ENCODE data around the gene CLCN6. TPM values are rescaled to one million over a fixed set of nuclear protein-coding genes. Genes with fewer than 3 reads are reported as not detected.

Gene CLCN6
- polyA plus RNA-seq, 2 of the 4 experiments (the other 2 are of a cell fraction), result 5.7 to 9.0 TPM

DNA sequence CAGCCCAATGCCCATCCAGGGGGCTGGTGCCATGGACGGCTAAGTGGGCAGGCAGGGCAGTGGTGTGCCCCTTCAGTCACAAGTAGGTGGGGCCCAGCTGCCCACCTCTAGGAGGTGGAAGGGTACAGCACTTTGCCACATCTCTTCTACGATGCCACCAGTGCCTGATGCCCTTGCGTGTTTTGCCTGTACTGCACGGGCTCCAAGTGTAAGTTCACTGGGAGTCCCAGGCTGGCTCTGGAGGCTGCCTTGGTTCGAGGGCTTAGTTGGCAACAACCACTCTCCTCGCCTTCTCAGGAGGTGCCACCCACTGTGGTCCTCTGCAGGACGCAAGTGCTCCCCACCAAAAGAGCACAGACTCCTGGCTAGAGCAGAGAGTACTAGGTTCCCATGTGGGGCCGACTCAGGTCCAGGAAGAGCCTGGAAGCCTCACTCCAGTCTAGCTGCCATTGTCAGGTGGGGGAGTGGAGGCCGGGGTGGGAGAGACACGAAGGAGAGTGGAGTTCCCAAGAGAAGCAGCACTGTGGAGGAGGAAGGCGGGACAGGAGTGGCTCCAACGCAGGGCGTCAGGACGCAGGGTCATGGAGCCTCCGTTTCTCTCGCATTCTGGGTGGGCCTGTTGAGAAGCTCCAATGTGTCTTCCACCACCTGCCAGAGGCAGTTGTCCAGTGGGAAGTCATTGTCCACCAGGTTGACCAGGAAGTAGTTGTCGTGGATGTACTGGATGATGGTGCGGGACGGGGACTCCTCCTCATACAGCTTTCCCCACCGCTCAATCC lies 15.7 kb upstream of the CLCN6 start:
- Histone ChIP-seq H3K27ac (peak overlapping the region in 1 of 2 experiments; percentile 60; a peak in 3 of 6 replicates), H3K4me3 (no peak overlapping the region), H3K9me3 (no peaks in the 10 kb centered on the region), H3K4me2 (peak overlapping the region; percentile 21; the same call in 2 of the 3 replicates), H3K4me1 (peaks cover 22% of the 10 kb centered on the region)
- no peak for DNase-seq (ENCODE audit: low read depth in 1 of 2, low spot score in 1 of 2)
- no peak for TF ChIP-seq HEYL (CRISPR knock-in tag; IDR thresholded peaks at IDR 0.05)
- TF ChIP-seq EP300 (IDR thresholded peaks at IDR 0.05), result no peak
- TF ChIP-seq, protein P1, sequence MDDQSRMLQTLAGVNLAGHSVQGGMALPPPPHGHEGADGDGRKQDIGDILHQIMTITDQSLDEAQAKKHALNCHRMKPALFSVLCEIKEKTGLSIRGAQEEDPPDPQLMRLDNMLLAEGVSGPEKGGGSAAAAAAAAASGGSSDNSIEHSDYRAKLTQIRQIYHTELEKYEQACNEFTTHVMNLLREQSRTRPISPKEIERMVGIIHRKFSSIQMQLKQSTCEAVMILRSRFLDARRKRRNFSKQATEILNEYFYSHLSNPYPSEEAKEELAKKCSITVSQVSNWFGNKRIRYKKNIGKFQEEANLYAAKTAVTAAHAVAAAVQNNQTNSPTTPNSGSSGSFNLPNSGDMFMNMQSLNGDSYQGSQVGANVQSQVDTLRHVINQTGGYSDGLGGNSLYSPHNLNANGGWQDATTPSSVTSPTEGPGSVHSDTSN (IDR thresholded peaks at IDR 0.05), result no peak
- TF ChIP-seq HDAC2 (IDR thresholded peaks at IDR 0.05), result no peak
- no peak for TF ChIP-seq EHF (CRISPR knock-in tag; IDR thresholded peaks at IDR 0.05)
- TF ChIP-seq MYC (IDR thresholded peaks at IDR 0.05; ENCODE audit: borderline replicate concordance, low read length), result no peak
- TF ChIP-seq RARB (CRISPR knock-in tag; IDR thresholded peaks at IDR 0.05), result no peak
- no peak for TF ChIP-seq MAFK (IDR thresholded peaks at IDR 0.05; ENCODE audit: partially characterized antibody)
- TF ChIP-seq FOSL2 (IDR thresholded peaks at IDR 0.05), result no peak
- TF ChIP-seq FOSL2 (CRISPR knock-in tag; IDR thresholded peaks at IDR 0.05), result no peak
- TF ChIP-seq ZFP36 (IDR thresholded peaks at IDR 0.05; ENCODE audit: borderline replicate concordance, partially characterized antibody), result no peak
- TF ChIP-seq KDM1A (IDR thresholded peaks at IDR 0.05; ENCODE audit: low read depth), result no peak
- TF ChIP-seq PHF8 (IDR thresholded peaks at IDR 0.05; ENCODE audit: borderline replicate concordance, low read depth), result no peak
- no peak for TF ChIP-seq CBX8 (IDR thresholded peaks at IDR 0.05)
- TF ChIP-seq, protein P2, sequence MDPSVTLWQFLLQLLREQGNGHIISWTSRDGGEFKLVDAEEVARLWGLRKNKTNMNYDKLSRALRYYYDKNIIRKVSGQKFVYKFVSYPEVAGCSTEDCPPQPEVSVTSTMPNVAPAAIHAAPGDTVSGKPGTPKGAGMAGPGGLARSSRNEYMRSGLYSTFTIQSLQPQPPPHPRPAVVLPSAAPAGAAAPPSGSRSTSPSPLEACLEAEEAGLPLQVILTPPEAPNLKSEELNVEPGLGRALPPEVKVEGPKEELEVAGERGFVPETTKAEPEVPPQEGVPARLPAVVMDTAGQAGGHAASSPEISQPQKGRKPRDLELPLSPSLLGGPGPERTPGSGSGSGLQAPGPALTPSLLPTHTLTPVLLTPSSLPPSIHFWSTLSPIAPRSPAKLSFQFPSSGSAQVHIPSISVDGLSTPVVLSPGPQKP (IDR thresholded peaks at IDR 0.05; ENCODE audit: low read depth, low read length), result no peak
- TF ChIP-seq, protein P3, sequence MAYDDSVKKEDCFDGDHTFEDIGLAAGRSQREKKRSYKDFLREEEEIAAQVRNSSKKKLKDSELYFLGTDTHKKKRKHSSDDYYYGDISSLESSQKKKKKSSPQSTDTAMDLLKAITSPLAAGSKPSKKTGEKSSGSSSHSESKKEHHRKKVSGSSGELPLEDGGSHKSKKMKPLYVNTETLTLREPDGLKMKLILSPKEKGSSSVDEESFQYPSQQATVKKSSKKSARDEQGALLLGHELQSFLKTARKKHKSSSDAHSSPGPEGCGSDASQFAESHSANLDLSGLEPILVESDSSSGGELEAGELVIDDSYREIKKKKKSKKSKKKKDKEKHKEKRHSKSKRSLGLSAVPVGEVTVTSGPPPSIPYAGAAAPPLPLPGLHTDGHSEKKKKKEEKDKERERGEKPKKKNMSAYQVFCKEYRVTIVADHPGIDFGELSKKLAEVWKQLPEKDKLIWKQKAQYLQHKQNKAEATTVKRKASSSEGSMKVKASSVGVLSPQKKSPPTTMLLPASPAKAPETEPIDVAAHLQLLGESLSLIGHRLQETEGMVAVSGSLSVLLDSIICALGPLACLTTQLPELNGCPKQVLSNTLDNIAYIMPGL (CRISPR knock-in tag; IDR thresholded peaks at IDR 0.05; ENCODE audit: borderline replicate concordance), result no peak
- TF ChIP-seq RAD21 (conservative IDR thresholded peaks at IDR 0.05 in 1 of 2, IDR thresholded peaks at IDR 0.05 in 1 of 2), result no peak
- ChIA-PET CTCF (no interaction called here), POLR2A (interaction anchor here (0.6 to 1.0 kb wide), 2 partner anchors 16 to 909 kb away, joined by 3 to 4 read pairs; partner anchors contain the start of genes CLCN6 and MTHFR)
- 96% methylated on average over 16 of the region's 20 CpGs for WGBS (ENCODE audit: missing lambda C conversion rate)
- no peak for ATAC-seq
- no peak for FAIRE-seq

DNA sequence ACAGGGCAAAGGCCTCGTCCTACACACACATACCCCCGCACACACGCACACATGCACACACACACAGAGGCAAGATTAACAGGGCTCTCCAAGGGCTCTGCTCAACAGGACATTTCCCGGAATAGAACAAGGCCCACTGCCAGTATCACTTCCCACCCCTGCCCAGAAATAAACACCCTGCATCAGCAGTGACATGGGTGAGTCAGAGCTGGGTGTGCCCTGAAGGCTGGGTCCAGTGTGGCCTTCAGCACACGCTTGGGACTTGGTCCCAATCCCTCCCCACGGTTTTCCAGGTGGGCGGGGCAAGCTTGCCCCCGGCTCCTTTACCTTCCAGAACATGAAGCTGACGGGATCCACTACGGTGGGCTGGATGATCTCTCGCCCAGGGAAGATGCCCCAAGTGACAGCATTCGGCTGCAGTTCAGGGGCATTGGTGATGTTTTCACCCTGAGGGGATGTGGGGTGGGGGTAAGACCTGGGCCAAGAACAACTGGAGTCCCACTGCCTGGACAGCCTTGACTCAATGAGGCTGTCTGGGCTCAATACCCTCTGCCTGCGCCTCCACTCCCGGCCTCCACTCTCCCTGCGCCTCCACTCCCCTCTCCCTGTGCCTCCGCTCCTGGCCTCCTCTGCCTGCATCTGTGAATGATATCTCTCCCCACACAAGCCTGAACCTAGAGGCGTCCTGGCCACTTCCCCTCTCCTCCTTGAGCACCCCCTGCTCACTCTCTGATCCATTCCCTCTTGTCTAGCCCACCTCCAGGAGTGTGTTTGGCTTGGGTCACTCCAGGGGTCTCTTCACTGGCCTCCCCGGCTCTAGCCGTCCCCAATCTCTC lies 14.9 kb upstream of the CLCN6 start:
- ChIA-PET POLR2A (interaction anchor here (1.0 kb wide), 1 partner anchor 15 kb away, joined by 4 read pairs; the partner anchor contains the start of genes CLCN6 and MTHFR), CTCF (no interaction called here)
- TF ChIP-seq RFX5 (IDR thresholded peaks at IDR 0.05) (no peak), FOSL2 (IDR thresholded peaks at IDR 0.05) (no peak), FOSL2 (CRISPR knock-in tag; IDR thresholded peaks at IDR 0.05) (peak; percentile 33; the same call in 1 of the 2 replicates)
- TF ChIP-seq, protein P4, sequence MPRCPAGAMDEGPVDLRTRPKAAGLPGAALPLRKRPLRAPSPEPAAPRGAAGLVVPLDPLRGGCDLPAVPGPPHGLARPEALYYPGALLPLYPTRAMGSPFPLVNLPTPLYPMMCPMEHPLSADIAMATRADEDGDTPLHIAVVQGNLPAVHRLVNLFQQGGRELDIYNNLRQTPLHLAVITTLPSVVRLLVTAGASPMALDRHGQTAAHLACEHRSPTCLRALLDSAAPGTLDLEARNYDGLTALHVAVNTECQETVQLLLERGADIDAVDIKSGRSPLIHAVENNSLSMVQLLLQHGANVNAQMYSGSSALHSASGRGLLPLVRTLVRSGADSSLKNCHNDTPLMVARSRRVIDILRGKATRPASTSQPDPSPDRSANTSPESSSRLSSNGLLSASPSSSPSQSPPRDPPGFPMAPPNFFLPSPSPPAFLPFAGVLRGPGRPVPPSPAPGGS (IDR thresholded peaks at IDR 0.05), result no peak
- Histone ChIP-seq H3K27ac (peak overlapping the region in 1 of 2 experiments; percentile 60; a peak in 3 of 6 replicates), H3K4me2 (peak overlapping the region; percentile 21; the same call in 2 of the 3 replicates), H3K4me3 (no peak overlapping the region), H3K9me3 (no peaks in the 10 kb centered on the region), H3K4me1 (peaks cover 22% of the 10 kb centered on the region)
- FAIRE-seq (no peak), DNase-seq (ENCODE audit: low read depth in 1 of 2, low spot score in 1 of 2) (peak; percentile 33 to 71), ATAC-seq (peak; percentile 51 to 63; a peak in 4 of 6 replicates)
- WGBS (ENCODE audit: missing lambda C conversion rate), result 88% methylated on average over 9 of the region's 19 CpGs

Measured in A549 (cell line).